RPMI8226 (cell line): Measurements from ENCODE around the gene SCLY.
A peak's percentile ranks its signal among the peaks of the same experiment; 100 is the strongest.
"Not testable (repeated sequence)": the region's sequence is repeated elsewhere in the genome, so short reads cannot be mapped to it uniquely, and the experiment has no call there.

Source experiments
- DNase-seq: peaks from one replicate; pipeline ENCODE4 v3.0.0-alpha.2; 2015

The SCLY gene

GRCh38 chr2:238042090-238042489 is 18.7 kb upstream of the SCLY start:
- DNase-seq: no peak

GRCh38 chr2:238042849-238043584 is 17.8 kb upstream of the SCLY start:
- DNase-seq: no peak

- DNase-seq: no peak
Observed at GRCh38 chr2:238043851-238044250, 16.9 kb upstream of the SCLY start.

- DNase-seq: no peak
Observed at GRCh38 chr2:238045575-238045974, 15.2 kb upstream of the SCLY start.

GRCh38 chr2:238046725-238047270 is 14.0 kb upstream of the SCLY start:
- DNase-seq: no peak

- DNase-seq: no peak
Observed at GRCh38 chr2:238053191-238053776, 7.5 kb upstream of the SCLY start.

GRCh38 chr2:238055841-238056240 is 5.0 kb upstream of the SCLY start:
- no peak for DNase-seq

GRCh38 chr2:238057696-238058575 is 2.9 kb upstream of the SCLY start:
- not testable (repeated sequence) for DNase-seq

GRCh38 chr2:238059505-238059904 is 1.3 kb upstream of the SCLY start:
- DNase-seq: no peak

GRCh38 chr2:238060096-238060541 is 682 bp upstream of the SCLY start:
- DNase-seq: peak; percentile 5

GRCh38 chr2:238061315-238062202 is 758 bp downstream of the SCLY start:
- peak; percentile 42 for DNase-seq

GRCh38 chr2:238063414-238064189 is 2.8 kb downstream of the SCLY start:
- DNase-seq: no peak

- DNase-seq: no peak
Observed at GRCh38 chr2:238064376-238064775, 3.6 kb downstream of the SCLY start.

- DNase-seq: no peak
Observed at GRCh38 chr2:238065071-238065846, 4.5 kb downstream of the SCLY start.

GRCh38 chr2:238066218-238066617 is 5.4 kb downstream of the SCLY start:
- no peak for DNase-seq

- DNase-seq: not testable (repeated sequence)
Observed at GRCh38 chr2:238066718-238067117, 5.9 kb downstream of the SCLY start.

- no peak for DNase-seq
Observed at GRCh38 chr2:238067939-238068338, 7.1 kb downstream of the SCLY start.

- no peak for DNase-seq
Observed at GRCh38 chr2:238069021-238069709, 8.4 kb downstream of the SCLY start.

GRCh38 chr2:238069877-238070276 is 9.1 kb downstream of the SCLY start:
- no peak for DNase-seq

GRCh38 chr2:238075397-238075796 is 14.6 kb downstream of the SCLY start:
- DNase-seq: no peak
